Measurements from ENCODE around the gene CAPZB. TPM values are rescaled to one million over a fixed set of nuclear protein-coding genes. Genes with fewer than 3 reads are reported as not detected.
A peak's percentile ranks its signal among the peaks of the same experiment; 100 is the strongest.

Gene CAPZB
- total RNA-seq, 2 donors from 2014 or later, result 119 to 174 TPM

DNA sequence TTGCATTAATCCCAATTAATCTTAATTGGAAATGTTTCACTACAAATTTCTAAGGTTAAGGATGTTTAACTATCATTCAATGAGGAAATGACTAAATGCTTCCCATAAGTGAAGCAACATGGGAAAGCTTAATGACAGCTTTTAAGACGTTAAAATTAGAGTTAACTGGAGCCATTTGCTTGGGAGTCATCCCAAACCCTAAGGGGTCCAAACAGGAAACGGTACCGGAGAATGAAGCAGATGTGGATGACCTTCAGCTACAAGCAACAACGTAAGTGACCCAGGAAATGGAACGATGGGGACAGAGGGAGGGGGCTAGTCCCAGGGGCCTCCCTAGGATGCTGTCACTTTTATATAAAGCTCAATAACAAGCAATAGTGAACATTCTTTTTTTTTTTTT is 62.2 kb downstream of the CAPZB start:
- no peak for DNase-seq (ENCODE audit: low spot score)
- no peak overlapping the region for H3K4me3 ChIP-seq
- H3K36me3 ChIP-seq, result peaks cover 11% of the 10 kb centered on the region
- ATAC-seq (ENCODE audit: insufficient number of reproducible peaks, low FRiP score, low read depth), result peak; percentile 10
- peaks cover 61 to 97% of the 10 kb centered on the region in 2 donors for H3K4me1 ChIP-seq (ENCODE audit: control insufficient read depth in 1 of 2, low read depth in 2 of 2)
- H3K27me3 ChIP-seq (replicated peaks; ENCODE audit: insufficient read depth), result no peaks in the 10 kb centered on the region
- TF ChIP-seq, protein P1, sequence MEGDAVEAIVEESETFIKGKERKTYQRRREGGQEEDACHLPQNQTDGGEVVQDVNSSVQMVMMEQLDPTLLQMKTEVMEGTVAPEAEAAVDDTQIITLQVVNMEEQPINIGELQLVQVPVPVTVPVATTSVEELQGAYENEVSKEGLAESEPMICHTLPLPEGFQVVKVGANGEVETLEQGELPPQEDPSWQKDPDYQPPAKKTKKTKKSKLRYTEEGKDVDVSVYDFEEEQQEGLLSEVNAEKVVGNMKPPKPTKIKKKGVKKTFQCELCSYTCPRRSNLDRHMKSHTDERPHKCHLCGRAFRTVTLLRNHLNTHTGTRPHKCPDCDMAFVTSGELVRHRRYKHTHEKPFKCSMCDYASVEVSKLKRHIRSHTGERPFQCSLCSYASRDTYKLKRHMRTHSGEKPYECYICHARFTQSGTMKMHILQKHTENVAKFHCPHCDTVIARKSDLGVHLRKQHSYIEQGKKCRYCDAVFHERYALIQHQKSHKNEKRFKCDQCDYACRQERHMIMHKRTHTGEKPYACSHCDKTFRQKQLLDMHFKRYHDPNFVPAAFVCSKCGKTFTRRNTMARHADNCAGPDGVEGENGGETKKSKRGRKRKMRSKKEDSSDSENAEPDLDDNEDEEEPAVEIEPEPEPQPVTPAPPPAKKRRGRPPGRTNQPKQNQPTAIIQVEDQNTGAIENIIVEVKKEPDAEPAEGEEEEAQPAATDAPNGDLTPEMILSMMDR (IDR thresholded peaks at IDR 0.05), result no peak
- H3K27ac ChIP-seq, result peak overlapping the region; percentile 51 to 64
- H3K9me3 ChIP-seq, result no peaks in the 10 kb centered on the region

DNA sequence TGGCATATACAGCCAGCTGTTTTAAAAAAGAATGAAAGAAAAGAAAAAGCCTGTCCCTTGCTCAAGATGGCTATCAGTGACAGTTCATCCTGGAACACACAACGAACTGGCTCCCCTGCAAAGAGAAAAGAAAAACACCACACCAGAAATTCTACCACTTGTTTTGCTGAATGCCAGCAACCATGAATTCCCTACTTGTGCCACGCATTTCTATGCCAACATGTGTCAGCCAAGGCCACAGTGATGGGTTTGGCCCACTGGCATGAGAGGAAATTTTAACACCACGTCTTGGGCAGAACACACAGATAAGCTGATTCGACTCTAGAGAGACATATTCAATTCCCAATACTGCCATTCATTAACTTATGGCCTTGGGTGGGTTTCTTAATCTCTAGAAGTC is 64.0 kb downstream of the CAPZB start:
- Histone ChIP-seq H3K9me3 (no peaks in the 10 kb centered on the region), H3K36me3 (peaks cover 12% of the 10 kb centered on the region), H3K27me3 (replicated peaks; ENCODE audit: insufficient read depth) (no peaks in the 10 kb centered on the region), H3K27ac (peak overlapping the region; percentile 53 to 61), H3K4me1 (ENCODE audit: control insufficient read depth in 1 of 2, low read depth in 2 of 2) (peaks cover 54 to 97% of the 10 kb centered on the region in 2 donors), H3K4me3 (no peak overlapping the region)
- ATAC-seq (ENCODE audit: insufficient number of reproducible peaks, low FRiP score, low read depth), result no peak
- DNase-seq (ENCODE audit: low spot score), result no peak
- TF ChIP-seq, protein P1 (IDR thresholded peaks at IDR 0.05), result no peak

DNA sequence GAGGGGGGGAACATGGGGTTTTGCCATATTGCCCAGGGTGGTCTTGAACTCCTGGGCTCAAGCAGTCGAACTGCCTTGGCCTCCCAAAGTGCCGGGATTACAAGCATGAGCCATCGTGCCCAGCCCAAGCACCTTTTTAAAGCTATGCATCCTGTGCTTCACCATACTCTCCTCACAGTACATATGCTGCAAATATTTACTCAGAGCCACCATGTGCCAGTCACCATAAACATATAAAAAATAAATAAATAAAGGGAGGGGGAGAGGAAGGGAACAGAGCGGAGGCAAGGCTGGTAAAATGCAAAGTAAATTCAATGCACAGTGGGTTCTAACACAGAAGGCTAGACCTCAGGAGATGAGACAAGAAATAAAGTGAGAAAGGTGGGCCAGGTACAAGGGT is 64.7 kb downstream of the CAPZB start:
- TF ChIP-seq, protein P1 (IDR thresholded peaks at IDR 0.05), result no peak
- H3K9me3 ChIP-seq, result no peaks in the 10 kb centered on the region
- no peaks in the 10 kb centered on the region for H3K27me3 ChIP-seq (replicated peaks; ENCODE audit: insufficient read depth)
- H3K36me3 ChIP-seq, result peaks cover 12% of the 10 kb centered on the region
- H3K27ac ChIP-seq, result peak overlapping the region; percentile 53 to 61
- DNase-seq (ENCODE audit: low spot score) (no peak), ATAC-seq (ENCODE audit: insufficient number of reproducible peaks, low FRiP score, low read depth) (no peak)
- no peak overlapping the region for H3K4me3 ChIP-seq
- peaks cover 49 to 97% of the 10 kb centered on the region in 2 donors for H3K4me1 ChIP-seq (ENCODE audit: control insufficient read depth in 1 of 2, low read depth in 2 of 2)

DNA sequence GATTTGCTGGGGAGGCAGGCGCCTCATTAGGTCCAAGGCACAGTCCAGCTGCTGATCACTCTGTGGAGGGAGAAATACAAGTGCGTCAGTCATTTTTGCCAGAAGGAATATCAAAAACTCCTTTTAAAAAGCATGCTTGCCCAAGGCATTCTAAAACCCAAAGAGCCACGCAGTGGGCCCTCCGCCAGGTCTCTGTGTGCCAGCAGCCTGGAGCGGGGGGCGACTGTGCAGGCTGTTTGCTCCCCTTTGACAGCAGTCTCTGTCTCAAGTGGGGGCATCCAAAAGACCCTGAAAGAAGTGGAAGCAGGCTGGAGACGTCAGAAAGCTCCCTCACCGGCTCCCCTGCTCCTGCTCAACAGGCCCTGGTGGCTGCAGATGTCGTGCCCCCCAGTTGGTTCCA is 65.6 kb downstream of the CAPZB start:
- Histone ChIP-seq H3K4me3 (no peak overlapping the region), H3K27ac (peak overlapping the region; percentile 53 to 61), H3K27me3 (replicated peaks; ENCODE audit: insufficient read depth) (no peaks in the 10 kb centered on the region), H3K9me3 (no peaks in the 10 kb centered on the region), H3K36me3 (peaks cover 12% of the 10 kb centered on the region), H3K4me1 (ENCODE audit: control insufficient read depth in 1 of 2, low read depth in 2 of 2) (peaks cover 48 to 97% of the 10 kb centered on the region in 2 donors)
- no peak for ATAC-seq (ENCODE audit: insufficient number of reproducible peaks, low FRiP score, low read depth)
- no peak for DNase-seq (ENCODE audit: low spot score)
- TF ChIP-seq, protein P1 (IDR thresholded peaks at IDR 0.05), result no peak

DNA sequence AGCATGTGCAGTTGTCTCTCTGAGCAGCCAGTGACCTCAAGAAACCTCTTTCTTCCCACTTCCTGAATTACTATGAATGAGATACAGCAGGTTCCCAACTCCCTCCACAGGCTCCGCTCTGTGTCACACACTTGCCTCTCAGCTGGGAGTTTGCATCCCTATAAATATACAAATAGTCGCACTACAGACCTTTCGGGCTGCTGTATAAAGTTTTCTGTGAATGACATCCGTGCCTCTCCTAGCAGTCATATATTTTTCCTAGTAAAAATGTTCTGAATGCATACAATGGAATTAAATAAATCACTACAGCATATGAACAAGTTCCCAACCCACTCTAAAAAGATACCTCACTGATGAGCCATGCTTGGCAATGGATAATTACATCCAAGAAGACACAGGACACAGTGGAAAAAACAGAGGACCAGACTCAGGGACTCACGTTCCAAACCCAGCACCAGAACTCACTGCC is 66.8 kb downstream of the CAPZB start:
- peaks cover 49 to 97% of the 10 kb centered on the region in 2 donors for H3K4me1 ChIP-seq (ENCODE audit: control insufficient read depth in 1 of 2, low read depth in 2 of 2)
- no peaks in the 10 kb centered on the region for H3K9me3 ChIP-seq
- peak overlapping the region; percentile 6 to 15 for H3K27ac ChIP-seq
- ATAC-seq (ENCODE audit: insufficient number of reproducible peaks, low FRiP score, low read depth) (no peak), DNase-seq (ENCODE audit: low spot score) (no peak)
- H3K36me3 ChIP-seq, result peaks cover 12% of the 10 kb centered on the region
- no peaks in the 10 kb centered on the region for H3K27me3 ChIP-seq (replicated peaks; ENCODE audit: insufficient read depth)
- H3K4me3 ChIP-seq, result no peak overlapping the region
- TF ChIP-seq, protein P1 (IDR thresholded peaks at IDR 0.05), result no peak

All from thoracic aorta (tissue), 2 donors.